Activated gamma-delta T cell treated with anti-CD3 and anti-CD28 coated beads, Interleukin-2, amount 50 U/mL, for 16 hours (primary cell): ENCODE results near the gene UBE2U.
"Not testable (repeated sequence)": the region's sequence is repeated elsewhere in the genome, so short reads cannot be mapped to it uniquely, and the experiment has no call there.

Experiments used
- DNase-seq: peaks from one replicate; pipeline ENCODE4 v3.0.0-alpha.2; 2020; ENCODE audit warnings: low read depth

UBE2U gene

DNA sequence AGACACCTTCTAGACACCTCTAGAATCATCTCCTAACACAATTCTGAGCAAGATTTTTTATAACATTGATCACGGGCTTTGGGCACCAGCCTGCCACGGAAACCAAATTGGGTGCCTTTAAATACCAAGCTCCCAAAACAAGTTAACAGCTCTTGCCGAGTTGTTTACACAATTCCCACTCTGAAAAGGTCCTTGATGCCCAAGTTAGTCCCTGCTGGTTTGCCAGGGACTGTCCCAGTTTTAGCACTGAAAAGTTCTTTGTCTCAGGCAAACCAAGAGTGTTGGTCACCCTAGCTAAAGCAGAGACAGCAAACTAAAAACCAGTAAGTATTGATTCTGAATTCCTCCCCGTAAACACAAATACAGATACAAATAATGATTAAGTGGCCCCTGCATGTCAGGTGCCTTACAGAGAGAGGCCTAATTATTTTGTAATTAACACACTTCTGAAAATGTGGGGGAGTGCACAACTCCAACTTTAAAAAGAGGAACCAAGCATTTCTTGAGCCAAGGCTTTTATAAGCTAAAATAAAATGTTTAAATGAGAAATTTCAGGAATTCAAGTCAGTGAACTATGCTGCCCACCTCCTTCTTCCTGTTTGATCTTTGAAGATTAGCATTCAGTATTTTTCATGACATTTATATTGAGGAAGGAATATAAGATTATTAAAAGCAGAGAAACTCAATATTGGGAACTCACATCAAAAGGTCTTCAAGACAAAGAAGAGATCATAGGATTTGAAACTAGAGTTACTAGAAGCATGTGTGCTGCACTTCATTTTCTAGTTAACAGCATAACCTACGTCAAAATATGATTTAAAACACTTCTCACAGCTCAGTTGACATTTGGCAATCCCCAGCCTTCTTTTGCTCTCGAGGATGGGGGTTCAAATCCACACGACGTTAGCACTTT is 9.0 kb upstream of the UBE2U start:
- DNase-seq = no peak

GRCh38 chr1:64195081-64195395 is 8.4 kb upstream of the UBE2U start:
- DNase-seq = no peak

DNA sequence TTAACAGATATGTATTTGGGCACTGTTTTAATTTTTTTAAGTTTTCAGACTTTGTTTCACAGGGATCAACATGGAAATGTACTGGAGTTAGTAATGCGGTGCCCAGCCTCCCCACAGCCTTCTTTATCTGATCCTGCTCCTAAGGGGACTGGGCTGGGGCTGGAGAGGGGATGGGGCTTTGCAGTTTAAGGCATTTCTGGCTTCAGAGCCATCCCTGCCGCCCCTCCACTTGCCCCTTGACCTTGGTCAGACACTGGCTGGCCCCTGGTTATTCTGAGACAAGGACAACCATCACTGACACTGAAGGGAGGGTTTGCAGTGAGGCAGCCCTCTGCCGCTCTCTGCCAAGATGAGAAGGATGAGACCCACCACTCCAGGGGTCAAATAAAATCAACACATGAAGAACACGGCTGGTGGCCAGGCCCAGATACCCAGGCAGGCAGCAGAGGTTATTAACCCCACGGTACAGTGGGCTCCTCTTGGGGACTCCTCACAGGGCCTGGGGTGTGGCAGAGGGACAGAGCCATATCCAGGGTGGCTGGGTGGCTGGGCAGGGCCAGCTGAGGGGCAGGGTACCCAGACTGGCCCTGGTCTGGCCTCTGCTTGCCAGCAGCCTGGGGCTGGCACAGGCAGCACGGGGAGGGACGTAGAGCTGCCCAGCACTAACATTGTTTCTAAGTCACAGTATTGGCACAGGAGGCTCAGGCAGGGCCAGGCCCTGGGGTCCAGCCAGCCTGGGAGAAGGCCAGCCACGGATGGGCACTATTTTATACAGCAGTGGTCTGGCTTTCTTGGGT is 7.2 kb upstream of the UBE2U start:
- no peak for DNase-seq

DNA sequence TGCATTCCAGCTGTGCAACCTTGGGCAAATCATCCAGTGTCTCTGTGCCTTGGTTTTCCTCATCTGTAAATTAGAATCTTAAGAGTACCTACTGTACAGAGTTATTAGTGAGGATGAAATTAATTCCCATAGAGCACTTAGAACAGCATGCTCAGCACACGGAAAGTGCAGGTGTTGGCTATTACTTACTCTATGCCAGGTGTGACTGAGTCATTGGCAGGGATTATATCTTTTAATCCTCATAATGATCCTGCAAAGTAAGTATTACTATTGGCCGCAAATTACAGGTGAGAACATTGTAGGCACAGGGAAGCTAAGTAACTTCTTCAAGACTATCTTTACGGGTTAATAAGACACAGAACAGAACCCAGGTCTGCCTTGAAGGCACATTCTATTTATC is 6.3 kb upstream of the UBE2U start:
- DNase-seq = no peak

GRCh38 chr1:64199154-64199553 is 4.3 kb upstream of the UBE2U start:
- no peak for DNase-seq

DNA sequence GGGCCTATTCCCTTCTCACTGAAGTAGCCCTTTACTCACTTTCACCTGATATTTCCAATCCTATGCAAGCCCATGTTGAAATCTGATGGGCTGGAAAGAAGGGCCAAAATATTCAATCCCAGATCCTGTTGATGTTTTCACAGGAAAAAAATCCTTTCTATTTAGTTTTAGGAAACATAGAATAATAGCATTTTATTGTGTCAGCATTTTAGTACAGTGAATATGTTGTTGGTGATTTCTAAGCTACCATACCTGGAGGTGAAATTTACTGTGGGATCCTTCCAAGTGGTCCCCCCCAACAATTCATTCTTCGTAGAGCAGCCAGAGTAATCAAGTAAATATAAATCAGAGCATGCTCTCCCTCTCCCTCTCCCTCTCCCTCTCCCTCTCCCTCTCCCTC is 3.4 kb upstream of the UBE2U start:
- no peak for DNase-seq

- DNase-seq = no peak
These were observed 5.8 kb downstream of the UBE2U start for GRCh38 chr1:64209221-64209620.

GRCh38 chr1:64212031-64212430 is 8.6 kb downstream of the UBE2U start:
- no peak for DNase-seq

- no peak for DNase-seq
These were observed 12.2 kb downstream of the UBE2U start for GRCh38 chr1:64215576-64215975.

DNA sequence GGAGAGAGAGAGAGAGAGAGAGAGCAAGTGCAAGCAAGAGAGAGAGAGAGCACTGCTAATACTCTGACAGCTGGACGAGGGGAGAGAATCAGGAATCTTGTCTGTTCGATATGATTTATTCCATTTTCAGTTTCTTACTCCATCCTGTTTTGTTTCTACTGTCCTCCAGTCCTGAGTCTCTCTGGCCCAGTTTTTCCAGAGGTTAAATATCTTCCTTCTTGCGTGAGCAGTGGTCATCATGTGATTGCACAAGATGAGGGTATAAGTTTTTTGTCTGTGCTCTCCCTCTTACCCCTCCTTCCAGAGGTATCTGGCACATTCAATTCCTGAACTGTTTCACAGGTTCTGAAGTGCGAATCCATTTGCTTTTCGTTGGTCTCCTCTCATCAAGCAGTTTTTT is 16.8 kb downstream of the UBE2U start:
- DNase-seq = no peak

DNA sequence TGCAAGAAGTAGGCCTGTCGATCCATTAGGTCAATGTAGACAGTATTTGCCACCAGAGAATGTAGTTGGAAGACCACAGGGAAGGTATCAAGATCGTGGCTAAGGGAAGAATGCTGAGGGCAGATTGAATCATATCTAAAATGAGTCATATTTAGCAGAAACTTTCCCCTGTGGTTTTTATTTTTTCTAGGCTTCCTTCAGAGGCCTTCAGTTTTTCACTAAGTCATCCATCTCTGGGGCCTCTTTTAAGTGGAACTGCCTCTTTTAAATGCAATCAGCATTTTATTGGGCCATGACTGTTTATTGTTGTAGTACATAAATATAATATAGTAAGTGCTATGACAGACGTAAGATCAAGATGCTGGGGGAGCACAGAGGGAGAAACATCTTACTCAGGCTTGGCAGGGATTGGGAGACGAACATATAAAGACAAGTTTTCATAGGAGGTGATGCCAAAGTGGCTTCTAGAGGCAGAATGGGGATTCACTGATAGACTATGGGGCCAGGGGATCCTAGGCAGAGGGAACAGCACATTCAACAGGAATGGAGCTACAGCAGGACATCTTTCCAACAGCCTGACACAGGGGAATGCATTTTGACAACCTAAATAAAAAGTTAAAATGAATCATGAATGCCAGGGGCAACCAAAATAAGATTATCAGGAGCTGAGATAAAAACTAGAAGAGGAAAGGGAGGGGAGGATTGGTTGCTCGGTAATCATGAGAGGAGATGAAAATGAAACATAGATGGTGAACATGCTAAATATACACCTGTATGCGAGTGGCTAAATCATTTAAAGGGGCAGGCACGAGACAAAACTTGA is 20.1 kb downstream of the UBE2U start:
- DNase-seq = no peak

DNA sequence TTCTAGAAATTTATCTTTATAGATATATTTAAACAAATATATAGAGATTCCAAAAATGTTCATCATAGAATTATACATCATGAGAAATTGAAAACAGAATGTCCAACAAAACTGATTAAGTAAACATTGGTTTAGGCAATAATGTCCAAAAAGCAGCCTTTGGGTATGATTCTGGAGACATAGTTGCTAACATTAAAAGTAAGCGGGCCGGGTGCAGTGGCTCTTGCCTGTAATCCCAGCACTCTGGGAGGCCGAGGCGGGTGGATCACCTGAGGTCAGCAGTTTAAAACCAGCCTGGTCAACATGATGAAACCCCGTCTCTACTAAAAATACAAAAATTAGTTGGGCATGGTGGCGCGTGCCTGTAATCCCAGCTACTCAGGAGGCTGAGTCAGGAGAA is 20.8 kb downstream of the UBE2U start:
- DNase-seq = not testable (repeated sequence)

DNA sequence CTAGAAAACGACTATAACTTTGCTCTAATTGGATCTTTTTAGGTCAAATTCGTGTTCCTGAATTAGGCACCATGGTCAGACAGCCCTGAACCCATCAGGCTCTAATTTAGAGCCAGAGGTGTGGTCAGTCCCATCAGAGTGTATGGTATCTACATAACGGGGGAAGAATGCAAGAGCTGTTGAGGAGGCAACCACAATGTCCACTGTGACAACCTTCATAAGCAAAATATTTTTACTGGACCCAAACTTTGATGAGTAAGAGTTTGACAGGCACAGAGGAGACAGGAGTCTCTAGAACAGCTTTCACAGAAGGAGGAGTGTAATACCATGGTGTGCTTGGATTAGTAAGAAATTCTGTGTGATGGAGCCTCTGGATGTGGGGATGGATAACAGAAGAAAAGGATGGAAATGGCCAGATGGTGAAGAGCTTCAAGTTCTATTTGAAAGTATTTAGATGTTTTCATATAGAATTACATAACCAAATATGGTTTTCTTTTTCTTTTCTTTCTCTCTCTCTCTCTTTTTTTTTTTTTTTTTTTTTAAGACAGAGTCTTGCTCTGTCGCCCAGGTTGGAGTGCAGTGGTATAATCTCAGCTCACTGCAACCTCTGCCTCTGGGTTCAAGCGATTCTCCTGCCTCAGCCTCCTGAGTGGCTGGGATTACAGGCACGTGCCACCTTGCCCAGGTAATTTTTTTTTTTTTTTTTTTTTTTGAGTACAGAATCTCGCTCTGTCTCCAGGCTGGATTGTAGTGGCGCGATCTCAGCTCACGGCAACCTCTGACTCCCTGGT is 24.9 kb downstream of the UBE2U start:
- no peak for DNase-seq

- DNase-seq = no peak
These were observed 25.9 kb downstream of the UBE2U start for GRCh38 chr1:64229307-64229706.

GRCh38 chr1:64231153-64231552 is 27.7 kb downstream of the UBE2U start:
- no peak for DNase-seq

- no peak for DNase-seq
These were observed 28.2 kb downstream of the UBE2U start for GRCh38 chr1:64231654-64232053.

DNA sequence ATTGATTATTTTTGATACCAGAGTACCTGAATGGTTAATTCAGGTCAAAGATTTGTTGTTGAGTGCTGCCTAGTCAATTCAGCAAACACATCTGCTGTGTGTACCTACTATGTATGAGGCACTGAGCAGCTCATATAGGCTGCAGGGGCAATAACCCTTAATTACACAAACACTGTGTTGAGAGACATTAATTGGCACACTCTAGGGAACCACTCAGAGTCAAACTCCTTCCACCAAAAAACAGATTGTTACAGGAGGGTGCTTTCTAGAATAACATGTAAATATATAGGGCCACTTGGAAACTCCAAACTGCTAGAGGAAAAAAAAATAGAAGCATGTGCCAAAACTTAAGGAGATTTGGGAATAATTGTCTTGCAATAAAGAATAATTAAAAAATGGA is 31.3 kb downstream of the UBE2U start:
- no peak for DNase-seq

GRCh38 chr1:64235181-64235580 is 31.8 kb downstream of the UBE2U start:
- DNase-seq = no peak

DNA sequence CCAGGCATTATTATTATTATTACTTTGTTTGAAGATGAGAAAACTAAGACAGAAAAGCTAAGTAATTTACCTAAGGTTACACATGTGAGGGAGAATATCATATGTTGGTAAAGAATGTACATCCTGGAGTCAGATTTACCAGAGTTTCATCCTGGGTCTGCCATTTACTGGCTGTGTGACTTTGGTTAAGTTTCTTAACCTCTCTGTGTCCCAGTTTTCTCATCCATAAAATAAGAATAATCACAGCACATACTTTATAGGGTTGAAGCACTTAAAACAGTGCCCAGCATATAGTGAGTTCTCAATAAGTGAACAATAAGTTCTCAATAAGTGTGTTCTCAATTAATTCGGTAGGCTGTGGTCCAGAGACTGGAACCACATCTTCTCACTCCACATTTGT is 32.5 kb downstream of the UBE2U start:
- no peak for DNase-seq

- DNase-seq = no peak
These were observed 33.1 kb downstream of the UBE2U start for GRCh38 chr1:64236541-64236954.

GRCh38 chr1:64239519-64239918 is 36.1 kb downstream of the UBE2U start:
- DNase-seq = not testable (repeated sequence)

DNA sequence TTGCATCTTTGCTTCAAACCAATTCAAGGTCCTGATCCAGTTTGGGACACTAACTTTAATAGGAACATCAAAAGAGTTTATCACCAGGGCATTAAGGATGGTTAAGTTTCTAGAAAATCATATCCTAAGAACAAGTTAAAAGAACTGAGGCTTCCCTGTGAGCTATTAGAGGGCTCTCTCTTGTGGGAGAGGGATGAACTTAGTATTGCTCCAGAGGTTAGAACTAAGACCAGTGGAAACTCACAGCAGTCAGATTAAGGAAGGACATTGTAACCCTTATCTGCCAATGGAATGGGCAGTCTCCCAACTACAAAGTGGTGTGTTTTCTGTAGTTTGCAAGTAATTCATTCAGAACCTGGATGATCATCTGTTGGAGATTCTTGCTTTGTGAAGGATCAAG is 36.8 kb downstream of the UBE2U start:
- DNase-seq = no peak
